Stimulated activated CD8-positive, alpha-beta memory T cell treated with anti-CD3 and anti-CD28 coated beads, Interleukin-12 subunit alpha, Interleukin-12 subunit beta, amount 100 ng/mL, for 24 hours (primary cell): Measurements from ENCODE around the gene C4orf17.
"Not testable (repeated sequence)": the region's sequence is repeated elsewhere in the genome, so short reads cannot be mapped to it uniquely, and the experiment has no call there.

Experiments used
- DNase-seq: peaks from one replicate; pipeline ENCODE4 v3.0.0-alpha.2; 2020; ENCODE audit errors: extremely low read depth

The C4orf17 gene

DNA sequence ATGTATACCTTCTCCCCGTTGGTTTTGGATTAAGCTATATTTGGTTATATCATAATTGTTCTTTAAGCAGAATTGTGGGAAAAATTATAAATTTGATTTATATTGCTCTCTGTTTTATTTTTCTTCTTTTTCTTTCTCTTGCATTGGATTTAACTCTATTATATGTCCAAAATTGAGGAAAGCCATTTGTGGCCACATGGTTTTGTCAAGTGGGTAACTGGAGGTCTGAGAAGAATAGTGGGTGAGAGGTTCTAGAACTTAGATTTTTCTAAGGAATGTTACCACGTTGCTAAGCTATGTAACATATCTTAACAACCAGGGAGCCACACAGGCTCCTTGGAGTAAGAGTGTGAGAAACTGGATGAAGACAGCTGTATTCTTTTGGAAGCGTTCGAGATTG lies at the start of gene C4orf17:
Gene C4orf17, plus strand, starts transcription at position 301 of the 400 bp plus-strand sequence. CDS start 2,061 bp downstream, outside the sequence.
- DNase-seq = no peak

GRCh38 chr4:99461623-99462401 lies 49.0 kb upstream of the C4orf17 start:
- no peak for DNase-seq

DNA sequence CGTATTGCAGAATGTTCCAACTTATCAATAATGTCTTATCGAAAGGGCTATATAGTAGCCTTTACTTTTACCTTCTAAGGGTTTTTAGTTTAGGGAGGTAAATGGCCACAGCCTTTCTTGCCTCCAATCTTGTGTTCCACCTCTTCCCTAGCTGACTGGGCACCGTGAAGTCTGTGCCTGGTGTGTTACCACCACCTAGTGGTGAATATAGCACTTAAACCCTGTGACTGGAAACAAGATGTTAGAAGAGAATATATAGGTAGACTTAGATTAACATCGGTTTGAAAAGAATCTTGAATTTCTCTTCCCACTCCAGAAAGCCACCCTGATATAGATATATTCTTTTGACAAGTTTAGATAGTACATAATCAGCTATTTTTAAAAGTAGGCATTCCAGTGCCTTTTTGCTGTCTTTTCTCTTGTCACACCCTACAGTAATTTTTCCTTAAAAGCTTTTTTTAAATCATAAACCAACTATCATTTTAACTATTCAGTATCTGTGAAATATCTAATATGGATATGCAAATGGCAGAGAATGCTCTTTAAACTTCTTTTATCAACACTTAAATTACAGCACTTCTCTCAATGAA lies 47.9 kb upstream of the C4orf17 start:
- peak; percentile 1 for DNase-seq

- no peak for DNase-seq
Observed at GRCh38 chr4:99463566-99463965, 47.3 kb upstream of the C4orf17 start.

GRCh38 chr4:99467887-99468286 lies 42.9 kb upstream of the C4orf17 start:
- no peak for DNase-seq

DNA sequence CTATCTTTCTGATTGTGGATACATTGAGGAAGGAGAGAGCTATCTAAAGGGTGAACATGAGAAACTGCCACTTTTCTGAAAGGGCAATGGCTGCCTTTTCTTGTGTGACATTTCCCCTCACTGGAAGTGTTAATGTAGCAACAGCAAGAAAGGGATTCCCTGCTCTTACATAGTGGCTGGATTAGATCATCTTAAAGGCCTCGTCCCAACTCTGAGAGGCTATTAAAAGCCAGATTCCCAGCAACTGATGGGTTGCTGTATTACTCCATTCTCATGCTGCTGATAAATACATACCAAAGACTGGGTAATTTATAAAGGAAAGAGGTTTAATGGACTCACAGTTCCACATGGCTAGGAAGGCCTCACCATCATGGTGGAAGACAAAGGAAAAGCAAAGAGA lies 41.9 kb upstream of the C4orf17 start:
- no peak for DNase-seq

DNA sequence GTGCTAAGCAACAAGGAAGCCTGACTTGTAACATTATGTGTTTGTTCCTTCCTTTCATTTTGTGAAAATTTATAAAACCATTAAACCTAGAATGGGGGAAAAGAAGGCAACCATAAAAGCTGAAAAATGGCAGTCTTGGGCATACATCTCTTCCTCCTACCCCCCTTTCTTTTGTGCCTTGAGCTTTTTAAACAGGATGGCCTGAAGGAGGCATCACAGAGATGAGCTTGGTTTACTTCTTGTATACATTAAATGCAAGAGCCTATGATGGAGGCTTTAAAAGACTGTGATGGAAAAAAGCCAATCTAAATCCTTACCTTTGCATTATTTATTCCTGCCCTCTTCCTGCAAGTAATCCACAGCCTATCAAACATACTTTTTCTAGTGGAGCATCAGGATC lies 39.5 kb upstream of the C4orf17 start:
- no peak for DNase-seq

DNA sequence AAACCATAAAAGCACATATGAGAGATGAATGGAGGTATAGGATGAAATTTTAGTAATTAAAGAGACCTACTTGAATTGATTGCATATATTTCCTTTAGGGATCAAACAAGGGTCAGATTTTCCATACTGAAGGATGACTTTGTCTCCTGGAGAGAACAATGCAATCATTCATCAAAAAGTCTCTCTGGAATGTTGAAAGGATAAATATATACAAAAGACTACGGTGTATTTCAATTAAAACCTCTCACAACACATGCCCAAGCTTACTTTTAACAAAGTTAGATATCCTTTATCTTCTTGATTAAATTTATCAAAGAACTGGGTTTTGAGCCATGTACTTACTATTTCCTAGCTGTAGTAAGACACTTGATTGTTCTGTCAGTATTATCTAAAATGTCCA lies 38.9 kb upstream of the C4orf17 start:
- no peak for DNase-seq

DNA sequence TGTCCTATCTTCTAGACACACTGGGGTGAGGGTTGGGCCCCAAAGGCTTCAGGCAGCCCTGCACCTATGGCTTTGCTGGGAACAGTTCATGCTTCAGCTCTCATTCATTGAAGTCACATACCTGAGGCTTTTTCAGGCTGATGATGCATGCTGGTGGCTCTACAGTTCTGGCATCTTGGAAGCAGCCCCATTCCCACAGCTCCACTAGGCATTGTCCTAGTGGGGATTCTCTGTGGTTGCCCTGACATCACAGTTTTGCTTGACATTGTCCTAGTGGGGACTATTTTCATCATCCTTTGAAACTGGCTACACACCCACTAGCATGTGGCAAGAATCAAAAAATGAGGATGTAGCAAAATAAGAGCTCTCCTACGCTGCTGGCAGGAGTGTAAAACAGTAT lies 37.7 kb upstream of the C4orf17 start:
- DNase-seq = no peak

GRCh38 chr4:99483636-99484035 lies 27.2 kb upstream of the C4orf17 start:
- DNase-seq = no peak

GRCh38 chr4:99485212-99485611 lies 25.6 kb upstream of the C4orf17 start:
- no peak for DNase-seq

GRCh38 chr4:99486648-99487047 lies 24.2 kb upstream of the C4orf17 start:
- DNase-seq = not testable (repeated sequence)

GRCh38 chr4:99490286-99490685 lies 20.5 kb upstream of the C4orf17 start:
- no peak for DNase-seq

DNA sequence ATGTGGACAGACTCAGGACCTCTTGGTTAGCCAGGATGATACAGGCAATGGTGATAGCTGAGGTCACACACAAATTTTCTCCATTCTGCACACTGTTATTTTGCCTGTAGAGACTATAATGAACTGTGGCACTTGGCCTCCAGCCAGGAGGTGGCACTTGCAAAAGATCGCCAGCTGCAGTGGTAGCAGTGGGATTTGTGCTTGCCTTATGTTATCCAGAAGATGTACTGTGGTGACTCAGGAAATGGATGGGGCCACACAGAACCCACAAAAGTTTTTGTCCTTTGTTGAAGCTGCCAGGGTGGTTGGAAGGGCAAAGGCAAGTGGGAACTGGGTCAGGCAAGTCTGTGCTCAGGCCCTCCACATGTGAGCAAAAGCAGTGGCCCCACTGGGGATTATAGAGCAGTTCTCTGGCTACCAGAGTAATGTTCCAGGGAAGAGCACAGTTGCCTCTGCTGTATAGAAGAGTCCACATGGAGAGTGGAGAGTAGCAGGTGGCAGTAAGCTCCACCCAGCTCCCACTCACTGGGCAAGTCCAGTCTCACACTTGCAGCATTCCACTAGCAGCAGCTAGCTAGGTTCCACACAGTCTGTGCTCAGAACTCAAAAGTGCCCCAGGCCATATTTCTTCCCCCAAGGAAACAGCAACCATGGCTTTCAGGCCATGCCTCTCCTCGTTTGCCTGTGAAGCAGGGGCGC lies 5.9 kb upstream of the C4orf17 start:
- DNase-seq = no peak

GRCh38 chr4:99506781-99507180 lies 4.0 kb upstream of the C4orf17 start:
- no peak for DNase-seq

DNA sequence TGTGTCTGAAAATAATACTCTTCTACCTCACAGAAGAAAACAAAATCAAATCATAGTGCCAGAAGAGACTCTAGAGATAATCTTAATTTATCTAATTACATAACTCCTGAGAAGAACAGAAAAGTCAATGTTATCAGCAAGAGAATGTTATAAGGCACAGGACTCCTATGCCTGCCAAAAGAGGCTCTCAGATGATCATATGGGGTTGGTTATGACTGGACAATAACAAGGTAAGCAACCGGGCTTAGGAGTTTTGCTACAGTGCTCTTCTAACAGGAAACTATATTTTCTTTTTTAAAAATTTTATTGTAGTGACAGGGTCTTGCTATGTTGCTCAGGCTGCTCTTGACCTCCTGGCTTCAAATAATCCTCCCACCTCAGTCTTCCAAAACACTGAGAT lies 3.5 kb upstream of the C4orf17 start:
- no peak for DNase-seq

- no peak for DNase-seq
Observed at GRCh38 chr4:99507762-99508161, 3.1 kb upstream of the C4orf17 start.

DNA sequence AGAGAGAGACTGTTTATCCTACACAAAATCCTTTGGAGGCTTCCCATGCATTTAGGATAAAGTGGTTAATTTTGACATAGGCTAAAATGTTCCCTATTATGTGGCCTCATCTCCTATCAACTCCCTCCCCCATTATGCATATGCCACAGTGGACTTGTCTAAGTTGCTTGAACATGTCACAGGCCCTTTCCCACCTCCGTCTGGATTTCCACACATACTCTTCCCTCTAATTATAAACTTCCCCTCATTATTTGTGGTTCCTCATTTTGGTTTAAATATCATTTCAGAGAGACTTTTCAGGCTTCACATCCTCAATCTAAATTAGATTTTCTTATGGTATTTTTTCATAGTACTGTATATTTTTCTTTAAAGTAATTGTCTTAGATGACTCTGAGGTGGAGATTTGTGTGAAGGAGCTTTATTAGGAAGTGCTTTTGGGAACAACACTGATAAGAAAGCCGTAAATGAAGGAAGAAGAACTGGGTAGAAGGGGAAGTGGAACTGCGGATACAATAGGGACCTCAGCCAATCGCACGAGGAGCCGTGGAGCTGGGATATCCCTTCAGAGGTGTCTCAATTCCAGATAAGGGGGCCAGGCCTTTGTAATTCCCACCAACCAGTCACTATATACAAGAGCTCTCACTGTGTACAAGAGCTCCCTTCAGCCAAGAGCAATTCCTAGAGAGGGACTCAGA lies 7.9 kb downstream of the C4orf17 start:
- no peak for DNase-seq

DNA sequence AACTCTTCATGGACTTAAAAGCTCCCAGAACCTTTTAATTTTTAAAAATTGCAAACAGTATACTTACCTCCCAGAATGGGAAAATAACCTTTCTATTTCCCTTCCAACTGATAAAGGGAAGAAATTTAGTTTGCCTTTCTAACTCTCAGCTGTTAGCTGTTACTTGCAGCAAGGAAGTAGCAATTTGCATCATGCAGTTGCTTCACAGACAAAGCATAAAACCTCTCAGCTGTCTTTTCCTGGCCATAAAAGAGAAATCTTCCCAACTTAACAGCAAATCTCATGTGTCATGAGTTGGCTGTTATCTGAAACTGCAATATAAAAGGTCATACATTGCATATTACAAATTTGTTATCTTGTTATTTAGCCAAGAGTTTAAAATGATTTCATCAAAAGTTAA lies 18.4 kb downstream of the C4orf17 start:
- no peak for DNase-seq

DNA sequence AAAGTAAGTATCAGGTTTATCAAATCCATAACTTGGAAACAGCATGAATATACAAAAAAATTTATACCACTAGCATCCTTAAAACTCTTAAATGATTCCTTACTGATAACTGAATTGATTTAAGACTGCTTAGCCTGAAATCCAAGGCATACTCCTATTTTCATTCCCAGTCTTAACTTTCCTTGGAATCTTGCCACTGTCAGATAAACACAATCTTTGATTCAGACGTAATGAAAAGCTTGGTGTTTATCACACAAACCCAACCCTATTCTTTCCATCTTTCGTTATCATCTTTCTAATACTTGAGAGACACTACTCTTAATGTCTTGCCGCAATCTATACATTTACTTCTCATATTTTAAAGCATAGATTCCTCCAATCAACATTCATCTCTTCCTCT lies 19.1 kb downstream of the C4orf17 start:
- no peak for DNase-seq

GRCh38 chr4:99534699-99535098 lies 23.9 kb downstream of the C4orf17 start:
- not testable (repeated sequence) for DNase-seq

- no peak for DNase-seq
Observed at GRCh38 chr4:99536271-99536670, 25.4 kb downstream of the C4orf17 start.
